Transverse colon (tissue), 4 donors: ENCODE measurements around the gene UBE2Q1.

Experiments
- POLR2A ChIP-seq: fragments of 450-650 bp; IDR thresholded peaks from one replicate; pipeline ENCODE4 v1.6.1; 2016; ENCODE audit warnings: antibody characterized with exemption, mild to moderate bottlenecking, moderate library complexity
- POLR2AphosphoS5 ChIP-seq, 3 donors: sonication (generic); formaldehyde crosslinking; IDR thresholded peaks; one replicate each; pipeline ENCODE4 v1.6.1; 2016; ENCODE audit warnings: antibody characterized with exemption in 3 of 3
- TF ChIP-seq, protein P1 (sequence below), 5 experiments: fragments of 200-600 bp in 3 of 5; fragments of 450-650 bp in 2 of 5; sonication (generic) in 3 of 5; IDR thresholded peaks; 1 replicate in 2 of 5; 2 replicates in 3 of 5; pipeline ENCODE4 v1.5.1; 2016 to 2017; ENCODE audit warnings: antibody characterized with exemption in 5 of 5, inconsistent platforms in 3 of 5, mild to moderate bottlenecking in 2 of 5, moderate library complexity in 1 of 5

- TF ChIP-seq, protein P1, sequence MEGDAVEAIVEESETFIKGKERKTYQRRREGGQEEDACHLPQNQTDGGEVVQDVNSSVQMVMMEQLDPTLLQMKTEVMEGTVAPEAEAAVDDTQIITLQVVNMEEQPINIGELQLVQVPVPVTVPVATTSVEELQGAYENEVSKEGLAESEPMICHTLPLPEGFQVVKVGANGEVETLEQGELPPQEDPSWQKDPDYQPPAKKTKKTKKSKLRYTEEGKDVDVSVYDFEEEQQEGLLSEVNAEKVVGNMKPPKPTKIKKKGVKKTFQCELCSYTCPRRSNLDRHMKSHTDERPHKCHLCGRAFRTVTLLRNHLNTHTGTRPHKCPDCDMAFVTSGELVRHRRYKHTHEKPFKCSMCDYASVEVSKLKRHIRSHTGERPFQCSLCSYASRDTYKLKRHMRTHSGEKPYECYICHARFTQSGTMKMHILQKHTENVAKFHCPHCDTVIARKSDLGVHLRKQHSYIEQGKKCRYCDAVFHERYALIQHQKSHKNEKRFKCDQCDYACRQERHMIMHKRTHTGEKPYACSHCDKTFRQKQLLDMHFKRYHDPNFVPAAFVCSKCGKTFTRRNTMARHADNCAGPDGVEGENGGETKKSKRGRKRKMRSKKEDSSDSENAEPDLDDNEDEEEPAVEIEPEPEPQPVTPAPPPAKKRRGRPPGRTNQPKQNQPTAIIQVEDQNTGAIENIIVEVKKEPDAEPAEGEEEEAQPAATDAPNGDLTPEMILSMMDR (IDR thresholded peaks at IDR 0.05), result no peak
- TF ChIP-seq POLR2A, result no peak
- no peak for TF ChIP-seq POLR2AphosphoS5 (IDR thresholded peaks at IDR 0.05)
Measured at GRCh38 chr1:154590756-154591155, 32.3 kb upstream of the UBE2Q1 start.
